T47D (cell line): ENCODE results near the gene ATP6V0A1.
A peak's percentile ranks its signal among the peaks of the same experiment; 100 is the strongest.
"Not testable (repeated sequence)": the region's sequence is repeated elsewhere in the genome, so short reads cannot be mapped to it uniquely, and the experiment has no call there.

Experiments
- DNase-seq, 2 experiments: peaks; one replicate each; pipeline versions ENCODE4 v3.0.0 to v3.0.0-alpha.2; 2011 to 2012; ENCODE audit warnings: low read depth in 1 of 2, low spot score in 1 of 2
- JUND ChIP-seq: IDR thresholded peaks from 2 replicates; pipeline ENCODE4 v1.6.1; 2012; ENCODE audit warnings: low read depth
- in situ Hi-C: cut with HindIII; loops from 2 replicates; pipeline ENCODE4 v1.10.0; 2016; ENCODE audit warnings: low sequenced_read_pairs, low pct_unique_long_range_greater_than_20kb

Gene ATP6V0A1

GRCh38 chr17:42422958-42423712 is 35.5 kb upstream of the ATP6V0A1 start, which contains the start of gene CAVIN1:
TSS of gene CAVIN1 (minus strand) at chr17:42423256. CDS start at chr17:42423097, 159 bp downstream.
- DNase-seq: peak; percentile 98 to 99
- in situ Hi-C loops: no loop called here
- TF ChIP-seq JUND: no peak

DNA sequence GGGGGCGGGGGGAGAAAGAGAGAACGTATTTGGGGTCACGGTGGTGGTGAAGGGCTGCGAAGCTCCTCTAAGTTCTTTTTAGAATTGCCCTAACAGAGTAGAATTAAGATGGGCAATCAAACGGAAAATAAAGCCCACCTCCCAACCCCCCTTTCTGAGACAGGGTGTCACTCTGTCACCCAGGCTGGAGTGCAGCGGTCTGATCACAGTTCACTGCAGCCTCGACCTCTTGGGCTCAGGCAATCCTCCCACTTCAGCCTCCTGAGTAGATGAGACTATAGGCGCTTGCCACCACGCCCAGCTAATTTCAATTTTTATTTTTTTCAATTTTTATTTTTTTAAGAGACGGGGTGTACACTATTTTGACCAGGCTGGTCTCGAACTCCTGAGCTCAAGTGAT is 34.9 kb upstream of the ATP6V0A1 start:
- in situ Hi-C loops: no loop called here
- no peak for TF ChIP-seq JUND
- DNase-seq: no peak

DNA sequence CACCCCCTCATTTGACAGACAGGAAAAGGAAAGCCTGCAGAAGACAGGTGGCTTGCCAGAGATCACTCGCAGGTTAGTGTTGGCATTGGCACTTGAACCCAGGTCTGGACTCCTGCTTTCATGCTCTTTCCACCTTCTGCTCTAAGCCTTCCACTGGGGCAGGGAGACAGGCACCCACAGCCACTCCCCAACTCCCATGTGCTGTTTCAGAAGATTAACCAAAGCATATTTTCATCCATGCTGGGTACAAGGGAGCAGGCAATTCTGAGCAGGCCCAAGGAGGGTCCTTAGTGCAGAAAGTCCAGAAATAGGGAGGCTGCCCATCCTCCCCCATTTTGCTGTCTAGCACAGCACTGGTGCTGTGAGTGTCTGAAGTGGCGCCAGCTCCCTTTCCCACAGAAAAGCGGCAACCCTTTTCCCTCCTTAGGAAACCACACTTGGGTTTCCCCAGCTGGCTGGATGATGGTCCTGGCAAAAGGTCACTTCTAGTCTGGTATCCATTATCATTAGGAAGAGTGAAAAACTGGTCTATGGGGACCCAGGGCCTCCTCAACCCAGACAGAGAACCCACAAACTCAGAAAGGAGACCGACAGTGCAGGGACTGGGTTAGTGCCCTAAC is 33.6 kb upstream of the ATP6V0A1 start:
- TF ChIP-seq JUND: no peak
- in situ Hi-C loops: no loop called here
- DNase-seq: no peak

DNA sequence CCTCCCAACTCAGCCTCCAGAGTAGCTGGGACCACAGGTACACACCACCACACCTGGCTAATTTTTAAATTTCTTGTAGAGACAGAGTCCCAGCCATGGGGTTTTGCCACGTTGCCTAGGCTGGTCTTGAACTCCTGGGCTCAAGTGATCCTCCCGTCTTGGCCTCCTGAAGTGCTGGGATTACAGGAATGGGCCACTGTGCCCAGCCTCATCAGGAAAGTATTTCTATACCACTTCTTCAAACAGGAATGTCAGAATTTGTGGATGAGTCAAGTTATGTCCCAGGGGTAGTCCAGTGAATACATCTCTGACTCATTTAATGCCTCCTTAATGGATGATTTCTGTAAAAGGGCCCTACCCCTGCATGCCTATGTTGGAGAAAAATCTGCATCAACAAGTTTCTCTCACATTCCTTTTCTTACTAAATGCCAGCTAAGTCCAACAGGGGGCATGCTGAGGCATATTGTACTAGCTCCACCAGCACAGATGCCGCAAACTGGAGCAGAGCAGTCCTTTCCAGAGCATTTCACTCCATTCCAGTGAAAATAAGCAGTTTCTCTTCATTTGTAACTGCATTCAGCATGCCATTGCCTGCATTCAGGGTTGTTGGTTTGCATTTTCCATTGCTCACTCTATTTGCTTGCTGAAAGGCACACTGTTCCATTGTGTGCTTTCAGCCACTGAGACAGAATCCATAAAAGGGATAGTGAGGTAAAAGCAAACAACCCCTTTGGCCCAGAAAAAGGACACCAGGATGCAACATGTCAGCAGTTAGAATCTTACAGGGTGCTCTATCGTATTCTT is 30.3 kb upstream of the ATP6V0A1 start:
- in situ Hi-C loops: no loop called here
- peak; percentile 51 to 88 for DNase-seq
- TF ChIP-seq JUND: no peak

GRCh38 chr17:42429726-42430447 is 28.8 kb upstream of the ATP6V0A1 start:
- TF ChIP-seq JUND: no peak
- DNase-seq: no peak
- in situ Hi-C loops: no loop called here

DNA sequence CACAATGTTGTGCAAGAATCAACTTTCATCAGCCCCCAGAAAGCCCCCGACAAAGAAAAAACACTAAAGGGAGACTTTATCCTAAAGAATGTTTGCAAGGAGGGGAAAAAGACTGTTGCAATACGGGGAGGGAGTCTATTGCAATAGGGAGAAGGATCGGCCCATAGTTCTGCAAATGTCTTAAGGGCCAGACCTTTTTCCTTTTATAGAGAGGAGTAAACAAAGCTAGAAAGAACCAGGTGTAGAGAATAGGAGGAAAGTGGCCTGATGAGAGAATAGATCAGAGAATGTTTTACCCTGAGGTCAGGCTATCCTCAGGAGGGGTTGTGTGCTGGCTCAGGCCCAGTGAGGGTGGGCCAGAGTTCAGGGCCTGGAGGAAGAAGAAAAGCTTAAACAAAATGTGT is 26.9 kb upstream of the ATP6V0A1 start:
- DNase-seq: no peak
- TF ChIP-seq JUND: no peak
- in situ Hi-C loops: no loop called here

DNA sequence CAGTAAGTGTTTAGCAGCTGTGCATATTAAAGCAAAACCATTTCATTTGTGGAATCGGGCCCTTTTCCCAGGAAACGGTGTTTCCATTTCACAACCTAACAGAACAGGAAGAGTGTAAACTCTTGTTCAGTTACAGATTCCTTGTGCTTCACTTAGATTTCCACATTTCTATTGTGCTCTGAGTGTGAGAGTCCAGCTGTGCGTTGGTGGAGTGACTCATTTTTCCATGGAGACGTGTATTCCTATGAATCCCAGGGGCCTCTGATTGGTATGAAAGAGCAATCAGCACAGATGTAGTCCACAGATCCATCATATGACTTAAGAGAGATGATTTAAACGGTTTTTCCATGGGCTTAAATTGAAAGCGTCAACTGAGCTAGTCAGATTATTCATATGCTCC is 22.3 kb upstream of the ATP6V0A1 start:
- no peak for DNase-seq
- in situ Hi-C loops: no loop called here
- no peak for TF ChIP-seq JUND

DNA sequence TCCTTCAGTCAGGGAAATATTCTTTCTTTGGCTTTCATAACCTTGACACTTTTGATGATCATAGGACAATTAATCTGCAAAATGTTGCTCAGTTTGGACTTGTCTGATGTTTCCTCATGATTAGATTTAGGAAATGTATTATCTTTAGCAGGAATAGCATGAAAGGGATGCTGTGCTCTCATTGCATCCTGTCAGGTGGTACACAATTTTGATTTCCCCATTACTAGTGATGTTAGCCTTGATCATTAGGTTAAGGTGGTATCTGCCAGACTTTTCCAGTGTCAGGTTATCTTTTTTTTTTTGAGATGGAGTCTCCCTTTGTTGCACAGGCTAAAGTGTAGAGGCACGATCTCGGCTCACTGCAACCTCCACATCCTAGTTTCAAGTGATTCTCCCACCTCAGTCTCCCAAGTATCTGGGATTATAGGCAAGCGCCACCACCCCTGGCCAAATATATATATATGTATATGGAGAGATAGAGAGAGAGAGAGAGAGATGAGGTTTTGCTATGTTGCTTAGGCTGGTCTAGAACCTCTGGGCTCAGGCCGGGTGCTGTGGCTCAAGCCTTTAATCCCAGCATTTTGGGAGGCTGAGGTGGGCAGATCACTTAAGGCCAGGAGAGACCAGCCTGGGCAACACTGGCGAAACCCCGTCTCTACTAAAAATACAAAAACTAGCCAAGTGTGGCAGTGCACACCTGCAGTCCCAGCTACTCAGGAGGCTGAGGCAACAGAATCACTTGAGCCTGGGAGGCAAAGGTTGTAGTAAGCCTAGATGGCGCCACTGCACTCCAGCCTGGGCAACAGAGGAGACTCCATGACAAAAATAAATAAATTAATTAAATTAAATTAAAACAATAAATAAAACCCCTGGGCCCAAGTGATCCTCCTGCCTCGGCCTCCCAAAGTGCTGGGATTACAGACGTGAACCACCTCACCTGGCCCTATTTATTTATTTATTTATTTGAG is 19.8 kb upstream of the ATP6V0A1 start:
- no peak for TF ChIP-seq JUND
- in situ Hi-C loops: no loop called here
- peak in 1 of 2 experiments; percentile 60 for DNase-seq

- no peak for DNase-seq
- in situ Hi-C loops: no loop called here
- TF ChIP-seq JUND: no peak
Observed at GRCh38 chr17:42441371-42442195, 17.1 kb upstream of the ATP6V0A1 start.

DNA sequence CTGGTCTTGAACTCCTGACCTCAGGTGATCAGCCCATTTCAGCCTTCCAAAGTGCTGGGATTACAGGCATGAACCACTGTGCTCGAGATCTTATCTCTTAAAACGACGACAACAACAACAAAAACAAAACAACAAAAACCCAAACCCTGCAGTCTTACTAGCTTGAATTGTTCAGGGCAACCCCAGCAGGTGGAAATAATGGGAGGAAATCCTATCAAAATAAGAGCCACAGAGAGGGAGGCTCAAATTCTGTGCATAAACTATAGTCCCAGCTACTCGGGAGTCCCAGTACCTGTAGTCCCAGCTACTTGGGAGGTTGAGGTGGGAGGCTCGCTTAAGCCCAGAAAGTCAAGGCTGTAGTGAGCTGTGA is 16.5 kb upstream of the ATP6V0A1 start:
- TF ChIP-seq JUND: no peak
- in situ Hi-C loops: no loop called here
- DNase-seq: peak in 1 of 2 experiments; percentile 34

DNA sequence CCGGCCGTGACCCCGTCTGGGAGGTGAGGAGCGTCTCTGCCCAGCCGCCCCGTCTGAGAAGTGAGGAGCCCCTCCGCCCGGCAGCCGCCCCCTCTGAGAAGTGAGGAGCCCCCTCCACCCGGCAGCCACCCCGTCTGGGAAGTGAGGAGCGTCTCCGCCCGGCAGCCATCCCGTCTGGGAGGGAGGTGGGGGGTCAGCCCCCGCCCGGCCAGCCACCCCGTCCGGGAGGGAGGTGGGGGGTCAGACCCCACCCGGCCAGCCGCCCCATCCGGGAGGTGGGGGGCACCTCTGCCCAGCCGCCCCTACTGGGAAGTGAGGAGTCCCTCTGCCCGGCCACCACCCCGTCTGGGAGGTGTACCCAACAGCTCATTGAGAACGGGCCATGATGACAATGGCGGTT is 9.5 kb upstream of the ATP6V0A1 start:
- in situ Hi-C loops, DNase-seq: not testable (repeated sequence)

GRCh38 chr17:42449838-42450237 is 8.8 kb upstream of the ATP6V0A1 start:
- DNase-seq, in situ Hi-C loops: not testable (repeated sequence)

- in situ Hi-C loops: not testable (repeated sequence)
Observed at GRCh38 chr17:42451270-42451669, 7.4 kb upstream of the ATP6V0A1 start.

More at GRCh38 chr17:42451270-42451669, 7.4 kb upstream of the ATP6V0A1 start:
- DNase-seq: not testable (repeated sequence)
